ENCODE measurements around the gene TBC1D21.

DNA sequence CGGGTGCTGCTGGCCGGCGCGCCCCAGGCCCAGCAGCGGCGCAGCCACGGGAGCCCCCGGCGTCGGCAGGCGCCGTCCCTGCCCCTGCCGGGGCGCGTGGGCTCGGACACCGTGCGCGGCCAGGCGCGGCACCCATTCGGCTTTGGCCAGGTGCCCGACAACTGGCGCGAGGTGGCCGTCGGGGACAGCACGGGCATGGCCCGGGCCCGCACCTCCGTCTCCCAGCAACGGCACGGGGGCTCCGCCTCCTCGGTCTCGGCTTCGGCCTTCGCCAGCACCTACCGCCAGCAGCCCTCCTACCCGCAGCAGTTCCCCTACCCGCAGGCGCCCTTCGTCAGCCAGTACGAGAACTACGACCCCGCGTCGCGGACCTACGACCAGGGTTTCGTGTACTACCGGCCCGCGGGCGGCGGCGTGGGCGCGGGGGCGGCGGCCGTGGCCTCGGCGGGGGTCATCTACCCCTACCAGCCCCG is 53.7 kb downstream of the TBC1D21 start:
- TF ChIP-seq, protein P1, sequence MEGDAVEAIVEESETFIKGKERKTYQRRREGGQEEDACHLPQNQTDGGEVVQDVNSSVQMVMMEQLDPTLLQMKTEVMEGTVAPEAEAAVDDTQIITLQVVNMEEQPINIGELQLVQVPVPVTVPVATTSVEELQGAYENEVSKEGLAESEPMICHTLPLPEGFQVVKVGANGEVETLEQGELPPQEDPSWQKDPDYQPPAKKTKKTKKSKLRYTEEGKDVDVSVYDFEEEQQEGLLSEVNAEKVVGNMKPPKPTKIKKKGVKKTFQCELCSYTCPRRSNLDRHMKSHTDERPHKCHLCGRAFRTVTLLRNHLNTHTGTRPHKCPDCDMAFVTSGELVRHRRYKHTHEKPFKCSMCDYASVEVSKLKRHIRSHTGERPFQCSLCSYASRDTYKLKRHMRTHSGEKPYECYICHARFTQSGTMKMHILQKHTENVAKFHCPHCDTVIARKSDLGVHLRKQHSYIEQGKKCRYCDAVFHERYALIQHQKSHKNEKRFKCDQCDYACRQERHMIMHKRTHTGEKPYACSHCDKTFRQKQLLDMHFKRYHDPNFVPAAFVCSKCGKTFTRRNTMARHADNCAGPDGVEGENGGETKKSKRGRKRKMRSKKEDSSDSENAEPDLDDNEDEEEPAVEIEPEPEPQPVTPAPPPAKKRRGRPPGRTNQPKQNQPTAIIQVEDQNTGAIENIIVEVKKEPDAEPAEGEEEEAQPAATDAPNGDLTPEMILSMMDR (conservative IDR thresholded peaks at IDR 0.05; ENCODE audit: low read length): no peak
- TF ChIP-seq EZH2phosphoT487 (IDR thresholded peaks at IDR 0.05; ENCODE audit: borderline replicate concordance): no peak
